NCI-H2196 treated with DMSO at 0.1 percent for 48 hours (cell line): ENCODE results near the gene ZFPM1.

ENCODE experiments used
- DNase-seq: peaks from one replicate; lab custom pipeline; 2025; ENCODE audit not compliant: unreplicated experiment; lab: John Stamatoyannopoulos, UW

ZFPM1 gene

GRCh38 chr16:88433632-88434352 lies 19.3 kb upstream of the ZFPM1 start:
- no peak for DNase-seq

GRCh38 chr16:88434353-88434690 lies 18.8 kb upstream of the ZFPM1 start:
- DNase-seq = no peak

GRCh38 chr16:88434746-88435145 lies 18.3 kb upstream of the ZFPM1 start:
- DNase-seq = no peak

- no peak for DNase-seq
Observed at GRCh38 chr16:88435437-88436355, 17.4 kb upstream of the ZFPM1 start.

- DNase-seq = no peak
Observed at GRCh38 chr16:88436796-88437195, 16.3 kb upstream of the ZFPM1 start.

- DNase-seq = peak; percentile 0
Observed at GRCh38 chr16:88437367-88437964, 15.6 kb upstream of the ZFPM1 start.

- no peak for DNase-seq
Observed at GRCh38 chr16:88438084-88438870, 14.8 kb upstream of the ZFPM1 start.

GRCh38 chr16:88439016-88439415 lies 14.1 kb upstream of the ZFPM1 start:
- no peak for DNase-seq

- no peak for DNase-seq
Observed at GRCh38 chr16:88439706-88440105, 13.4 kb upstream of the ZFPM1 start.

- DNase-seq = no peak
Observed at GRCh38 chr16:88440111-88440510, 13.0 kb upstream of the ZFPM1 start.

GRCh38 chr16:88440686-88441405 lies 12.2 kb upstream of the ZFPM1 start:
- no peak for DNase-seq

- no peak for DNase-seq
Observed at GRCh38 chr16:88441460-88441859, 11.6 kb upstream of the ZFPM1 start.

GRCh38 chr16:88442383-88442726 lies 10.7 kb upstream of the ZFPM1 start:
- no peak for DNase-seq

- DNase-seq = peak; percentile 60
Observed at GRCh38 chr16:88442727-88443576, 10.1 kb upstream of the ZFPM1 start.

- no peak for DNase-seq
Observed at GRCh38 chr16:88444826-88445582, 8.1 kb upstream of the ZFPM1 start.

GRCh38 chr16:88445583-88445960 lies 7.5 kb upstream of the ZFPM1 start:
- DNase-seq = no peak

GRCh38 chr16:88446061-88446460 lies 7.0 kb upstream of the ZFPM1 start:
- DNase-seq = no peak

GRCh38 chr16:88446736-88447135 lies 6.3 kb upstream of the ZFPM1 start:
- no peak for DNase-seq

- no peak for DNase-seq
Observed at GRCh38 chr16:88447881-88448280, 5.2 kb upstream of the ZFPM1 start.
